GM12892 (cell line): ENCODE measurements around the gene TMEM138.

Experiments used
- POLR2AphosphoS5 ChIP-seq: IDR thresholded peaks from 2 replicates; pipeline ENCODE4 v1.6.1; 2011; ENCODE audit warnings: low read depth, low read length, control low read depth
- TAF1 ChIP-seq: IDR thresholded peaks from 2 replicates; pipeline ENCODE4 v1.6.1; 2011; ENCODE audit warnings: low read depth, mild to moderate bottlenecking, control low read depth, low read length, borderline replicate concordance

DNA sequence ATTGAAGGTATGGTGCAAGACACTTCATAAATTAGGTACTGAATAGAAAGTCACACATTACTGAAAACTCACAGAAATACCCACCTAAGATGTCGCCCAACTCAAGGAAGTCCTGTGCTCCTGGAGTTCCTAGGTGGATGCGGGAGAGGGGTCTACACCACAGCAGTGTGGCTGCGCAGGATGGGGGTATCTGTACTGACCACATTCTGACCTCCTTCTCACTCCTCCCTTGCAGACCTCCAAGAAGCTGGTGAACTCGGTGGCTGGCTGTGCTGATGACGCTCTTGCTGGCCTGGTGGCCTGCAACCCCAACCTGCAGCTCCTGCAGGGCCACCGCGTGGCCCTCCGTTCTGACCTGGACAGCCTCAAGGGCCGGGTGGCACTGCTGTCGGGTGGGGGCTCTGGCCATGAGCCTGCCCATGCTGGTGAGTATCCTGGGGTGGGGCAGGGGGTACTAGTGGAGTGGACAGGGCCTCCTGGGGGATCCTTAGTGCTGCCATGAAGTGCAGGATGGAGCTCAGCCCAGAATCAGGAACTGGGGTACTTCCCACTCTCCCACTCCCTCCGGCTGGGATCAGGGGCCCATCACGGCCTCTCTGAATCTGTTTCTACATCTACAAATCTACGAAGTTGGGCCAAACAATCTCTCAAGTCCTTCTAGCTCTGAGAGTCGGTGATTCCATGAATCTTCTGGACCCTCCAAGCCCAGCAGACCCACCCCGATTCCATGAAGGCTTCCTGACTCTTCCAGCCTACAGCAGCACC is 24.3 kb upstream of the TMEM138 start:
- TF ChIP-seq TAF1 (no peak), POLR2AphosphoS5 (no peak)
